GM18526 (cell line): ENCODE results near the gene LRCH3.

Experiments
- POLR2A ChIP-seq: IDR thresholded peaks from 3 replicates; pipeline ENCODE4 v1.6.1; 2011; ENCODE audit not compliant: insufficient read length; ENCODE audit errors: extremely low read depth

The LRCH3 gene

GRCh38 chr3:197807969-197808587 lies 17.0 kb downstream of the LRCH3 start:
- TF ChIP-seq POLR2A = no peak

GRCh38 chr3:197809356-197810020 lies 18.4 kb downstream of the LRCH3 start:
- TF ChIP-seq POLR2A = no peak

GRCh38 chr3:197810901-197811300 lies 19.8 kb downstream of the LRCH3 start:
- no peak for TF ChIP-seq POLR2A

GRCh38 chr3:197811343-197811742 lies 20.3 kb downstream of the LRCH3 start:
- no peak for TF ChIP-seq POLR2A

- no peak for TF ChIP-seq POLR2A
Measured at GRCh38 chr3:197814372-197814771, 23.3 kb downstream of the LRCH3 start.

GRCh38 chr3:197820550-197821335 lies 29.7 kb downstream of the LRCH3 start:
- TF ChIP-seq POLR2A = no peak

- TF ChIP-seq POLR2A = no peak
Measured at GRCh38 chr3:197829397-197830045, 38.5 kb downstream of the LRCH3 start.

GRCh38 chr3:197830308-197830966 lies 39.4 kb downstream of the LRCH3 start:
- no peak for TF ChIP-seq POLR2A

- TF ChIP-seq POLR2A = no peak
Measured at GRCh38 chr3:197830967-197831313, 39.9 kb downstream of the LRCH3 start.

GRCh38 chr3:197833930-197834715 lies 43.1 kb downstream of the LRCH3 start:
- no peak for TF ChIP-seq POLR2A

GRCh38 chr3:197835509-197835908 lies 44.5 kb downstream of the LRCH3 start:
- TF ChIP-seq POLR2A = no peak

GRCh38 chr3:197836244-197836643 lies 45.2 kb downstream of the LRCH3 start:
- TF ChIP-seq POLR2A = no peak

- TF ChIP-seq POLR2A = no peak
Measured at GRCh38 chr3:197837282-197837681, 46.2 kb downstream of the LRCH3 start.

GRCh38 chr3:197841789-197842188 lies 50.7 kb downstream of the LRCH3 start:
- TF ChIP-seq POLR2A = no peak
